C4-2B (cell line): ENCODE measurements around the gene KRTAP5-6.

Source experiments
- ZFX ChIP-seq: fragments of 450-650 bp; IDR thresholded peaks from 2 replicates; pipeline ENCODE4 v1.6.1; 2017
- TF ChIP-seq, protein P1 (sequence below): fragments of 450-650 bp; conservative IDR thresholded peaks from 2 replicates; pipeline ENCODE4 v1.5.1; 2017; ENCODE audit warnings: mild to moderate bottlenecking

GRCh38 chr11:1659506-1659905 is 37.5 kb upstream of the KRTAP5-6 start:
- TF ChIP-seq, protein P1, sequence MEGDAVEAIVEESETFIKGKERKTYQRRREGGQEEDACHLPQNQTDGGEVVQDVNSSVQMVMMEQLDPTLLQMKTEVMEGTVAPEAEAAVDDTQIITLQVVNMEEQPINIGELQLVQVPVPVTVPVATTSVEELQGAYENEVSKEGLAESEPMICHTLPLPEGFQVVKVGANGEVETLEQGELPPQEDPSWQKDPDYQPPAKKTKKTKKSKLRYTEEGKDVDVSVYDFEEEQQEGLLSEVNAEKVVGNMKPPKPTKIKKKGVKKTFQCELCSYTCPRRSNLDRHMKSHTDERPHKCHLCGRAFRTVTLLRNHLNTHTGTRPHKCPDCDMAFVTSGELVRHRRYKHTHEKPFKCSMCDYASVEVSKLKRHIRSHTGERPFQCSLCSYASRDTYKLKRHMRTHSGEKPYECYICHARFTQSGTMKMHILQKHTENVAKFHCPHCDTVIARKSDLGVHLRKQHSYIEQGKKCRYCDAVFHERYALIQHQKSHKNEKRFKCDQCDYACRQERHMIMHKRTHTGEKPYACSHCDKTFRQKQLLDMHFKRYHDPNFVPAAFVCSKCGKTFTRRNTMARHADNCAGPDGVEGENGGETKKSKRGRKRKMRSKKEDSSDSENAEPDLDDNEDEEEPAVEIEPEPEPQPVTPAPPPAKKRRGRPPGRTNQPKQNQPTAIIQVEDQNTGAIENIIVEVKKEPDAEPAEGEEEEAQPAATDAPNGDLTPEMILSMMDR, result no peak
- no peak for TF ChIP-seq ZFX
